Panc1 (cell line): Measurements from ENCODE around the gene PLK1. TPM values are rescaled to one million over a fixed set of nuclear protein-coding genes. Genes with fewer than 3 reads are reported as not detected.
A peak's percentile ranks its signal among the peaks of the same experiment; 100 is the strongest.

Experiments
- ATAC-seq: fragments of 200-7000 bp; cut with Tn5 transposase; 2 replicates; pipeline ENCODE4 v1.9.1; 2020; ENCODE audit warnings: mild to moderate bottlenecking, moderate library complexity
- BruUV-seq: library from RNA; stranded (reverse); fragments of 400-500 nt; replicated peaks from 2 replicates; lab custom pipeline; 2021; lab: Mats Ljungman, UMichigan
- CTCF ChIA-PET: fragments of 300-600 bp; sonication (Branson Sonifier 250); formaldehyde crosslinking; loops from one replicate; lab custom pipeline; 2022; ENCODE audit warnings: antibody characterized with exemption; lab: Charles Lee
- POLR2A ChIA-PET: fragments of 300-600 bp; sonication (Branson Sonifier 250); formaldehyde crosslinking; loops from one replicate; lab custom pipeline; 2022; ENCODE audit warnings: antibody characterized with exemption; lab: Charles Lee
- DNase-seq: peaks from one replicate; pipeline ENCODE4 v3.0.0-alpha.2; 2010; ENCODE audit warnings: low read depth, low spot score
- H3K27ac ChIP-seq: 2 replicates; pipeline ENCODE4 v1.5.1; 2011; ENCODE audit warnings: mild to moderate bottlenecking, low read length, inconsistent platforms
- H3K27me3 ChIP-seq: fragments of 200-500 bp; sonication (Bioruptor generic); 2 replicates; pipeline ENCODE4 v1.6.0; 2014; ENCODE audit warnings: low read length, inconsistent platforms; ENCODE audit not compliant: control insufficient read depth, insufficient read depth
- H3K36me3 ChIP-seq: fragments of 200-500 bp; sonication (Bioruptor generic); 2 replicates; pipeline ENCODE4 v1.5.1; 2014; ENCODE audit warnings: inconsistent platforms, mild to moderate bottlenecking, low read length, moderate library complexity; ENCODE audit not compliant: control insufficient read depth, insufficient read depth
- H3K4me1 ChIP-seq: 2 replicates; pipeline ENCODE4 v1.5.1; 2011; ENCODE audit warnings: inconsistent platforms, mild to moderate bottlenecking, low read length, moderate library complexity; ENCODE audit not compliant: control insufficient read depth, insufficient read depth
- H3K4me3 ChIP-seq, 2 experiments: 2 replicates each; pipeline ENCODE4 v1.5.1; 2011 to 2012; ENCODE audit warnings: low read depth in 2 of 2, low read length in 2 of 2, mild to moderate bottlenecking in 2 of 2, inconsistent platforms in 1 of 2, moderate library complexity in 1 of 2
- H3K9me3 ChIP-seq: fragments of 200-500 bp; sonication (Bioruptor generic); 2 replicates; pipeline ENCODE4 v1.5.1; 2014; ENCODE audit warnings: low read depth, mild to moderate bottlenecking, inconsistent platforms, low read length, moderate library complexity; ENCODE audit not compliant: control insufficient read depth, insufficient read depth
- CTCF ChIP-seq: fragments of 450-650 bp; IDR thresholded peaks from 2 replicates; pipeline ENCODE4 v1.5.1; 2017; ENCODE audit warnings: mild to moderate bottlenecking
- POLR2AphosphoS5 ChIP-seq: IDR thresholded peaks from 2 replicates; pipeline ENCODE4 v1.6.1; 2012; ENCODE audit warnings: mild to moderate bottlenecking, low read depth, low read length, moderate library complexity
- REST ChIP-seq, 2 experiments: IDR thresholded peaks; 2 replicates each; pipeline ENCODE4 v1.6.1; 2011 to 2012; ENCODE audit warnings: low read depth in 2 of 2, control low read depth in 1 of 2, low read length in 1 of 2, mild to moderate bottlenecking in 1 of 2, moderate library complexity in 1 of 2; ENCODE audit not compliant: insufficient read depth in 1 of 2
- SIN3A ChIP-seq: IDR thresholded peaks from 2 replicates; pipeline ENCODE4 v1.6.1; 2012; ENCODE audit warnings: low read depth, mild to moderate bottlenecking, low read length, moderate library complexity, borderline replicate concordance; ENCODE audit not compliant: insufficient read depth
- TCF7L2 ChIP-seq: IDR thresholded peaks from 2 replicates; pipeline ENCODE4 v1.6.1; 2011; ENCODE audit warnings: mild to moderate bottlenecking, low read depth, low read length, inconsistent platforms
- in situ Hi-C: cut with HindIII; loops from 2 replicates; pipeline ENCODE4 v1.10.0; 2016; ENCODE audit warnings: low sequenced_read_pairs, low pct_unique_long_range_greater_than_20kb
- intact Hi-C: fragments of 100-400 bp; cut with micrococcal nuclease; formaldehyde crosslinking; loops from one replicate; pipeline ENCODE4 v1.10.0; 2022; ENCODE audit not compliant: unreplicated experiment
- total RNA-seq: library from RNA; stranded (reverse); gene quantifications from one replicate; pipeline ENCODE4 v1.2.1, GENCODE V29; 2021; ENCODE audit not compliant: unreplicated experiment

The PLK1 gene
- total RNA-seq, 1 experiment from 2014 or later: 94.8 TPM

- DNase-seq (no peak), ATAC-seq (no peak; the same call in 1 of the 2 replicates)
- intact Hi-C loops (no loop called here), in situ Hi-C loops (no loop called here)
- ChIA-PET POLR2A (interaction anchor here (0.6 to 0.8 kb wide), 2 partner anchors 11 to 749 kb away, joined by 3 read pairs; no protein-coding TSS in a partner anchor), CTCF (interaction anchor here (0.6 kb wide), 1 partner anchor 68 kb away, joined by 9 read pairs; no protein-coding TSS in a partner anchor)
- no peaks in the 10 kb centered on the region for H3K9me3 ChIP-seq
- H3K4me3 ChIP-seq: no peak overlapping the region
- TF ChIP-seq TCF7L2: no peak
- TF ChIP-seq SIN3A: no peak
- no peak for TF ChIP-seq POLR2AphosphoS5
- TF ChIP-seq REST (IDR thresholded peaks at IDR 0.05; ENCODE audit: insufficient read depth in 1 of 2, low read depth in 2 of 2, low read length in 1 of 2): no peak
- no peak for TF ChIP-seq CTCF
- H3K36me3 ChIP-seq: peaks cover 8% of the 10 kb centered on the region
- no TSS peak for BruUV-seq
- no peak overlapping the region for H3K27ac ChIP-seq
- no peaks in the 10 kb centered on the region for H3K27me3 ChIP-seq
- H3K4me1 ChIP-seq: no peaks in the 10 kb centered on the region
These were observed 12.2 kb downstream of the PLK1 start for GRCh38 chr16:23690771-23691482.

DNA sequence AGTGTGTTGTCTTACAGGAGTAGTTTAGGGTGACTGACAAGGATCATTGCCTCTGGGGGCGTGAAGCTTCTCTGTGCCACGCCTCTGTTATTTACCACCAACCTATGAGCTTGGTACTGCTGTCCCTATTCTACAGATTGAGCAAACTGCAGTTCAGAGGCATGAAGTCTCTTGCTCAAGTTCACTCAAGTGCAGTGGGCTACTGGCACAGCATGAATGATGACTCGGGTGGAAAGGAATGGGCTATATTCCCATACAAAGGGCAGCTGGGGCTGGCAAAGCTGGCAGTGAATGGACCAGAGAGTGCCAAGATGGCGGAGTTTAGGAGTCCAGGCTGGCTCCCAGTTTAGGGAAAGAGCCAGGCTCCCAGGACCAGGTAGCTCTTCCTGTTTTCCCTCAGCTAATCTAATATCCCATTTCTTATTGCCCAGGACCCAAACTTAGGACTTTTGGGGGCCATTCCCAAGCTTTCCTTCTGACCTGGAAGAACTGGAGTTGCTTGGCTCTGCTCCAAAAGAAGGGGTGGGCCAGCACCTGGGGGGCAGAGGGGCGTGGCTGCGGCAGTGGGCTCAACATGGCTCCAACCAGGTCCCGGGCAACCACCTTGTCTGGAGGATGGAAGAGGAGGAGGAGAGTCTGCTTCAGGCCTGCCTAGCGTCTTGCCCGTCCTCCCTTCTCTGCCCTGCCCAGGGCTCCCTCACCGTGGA is 12.9 kb downstream of the PLK1 start:
- BruUV-seq: no TSS peak
- in situ Hi-C loops (no loop called here), intact Hi-C loops (no loop called here)
- H3K27me3 ChIP-seq: no peaks in the 10 kb centered on the region
- H3K4me1 ChIP-seq: no peaks in the 10 kb centered on the region
- ATAC-seq (peak; percentile 22), DNase-seq (no peak)
- POLR2A ChIA-PET: interaction anchor here (0.8 kb wide), 1 partner anchor 12 kb away, joined by 3 read pairs; no protein-coding TSS in a partner anchor
- CTCF ChIA-PET: interaction anchor here (0.6 kb wide), 1 partner anchor 69 kb away, joined by 9 read pairs; no protein-coding TSS in a partner anchor
- no peaks in the 10 kb centered on the region for H3K9me3 ChIP-seq
- H3K36me3 ChIP-seq: peaks cover 8% of the 10 kb centered on the region
- H3K27ac ChIP-seq: no peak overlapping the region
- no peak overlapping the region for H3K4me3 ChIP-seq
- no peak for TF ChIP-seq CTCF
- TF ChIP-seq SIN3A: no peak
- no peak; the same call in 1 of the 2 replicates for TF ChIP-seq POLR2AphosphoS5
- TF ChIP-seq REST (IDR thresholded peaks at IDR 0.05; ENCODE audit: insufficient read depth in 1 of 2, low read depth in 2 of 2, low read length in 1 of 2): no peak
- TF ChIP-seq TCF7L2: no peak
